Measurements from ENCODE around the gene KCNQ5.

The KCNQ5 gene

DNA sequence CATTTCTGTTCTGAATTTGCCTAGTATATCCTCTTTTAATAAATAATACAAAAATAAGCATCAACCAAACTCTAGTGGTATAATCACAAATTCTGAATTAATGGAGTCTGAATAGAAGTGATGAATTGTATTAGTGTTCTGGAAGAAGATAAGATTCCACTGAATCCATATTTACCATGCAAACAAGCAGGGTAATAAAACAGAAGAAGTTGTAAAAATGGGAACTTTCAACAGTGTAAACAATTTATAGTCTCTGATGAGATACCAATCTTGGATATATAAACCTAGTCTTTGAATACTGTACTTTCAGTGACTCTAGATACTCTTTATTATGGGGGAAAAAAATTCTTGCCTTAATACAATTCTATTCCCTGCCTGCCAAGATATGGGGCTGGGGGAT, 405.8 kb downstream of the KCNQ5 start:
- Histone ChIP-seq H3K9ac (ENCODE audit: low read length) (no peak overlapping the region), H3K79me2 (ENCODE audit: low read length) (no peaks in the 10 kb centered on the region), H3K4me1 (ENCODE audit: low read length) (no peaks in the 10 kb centered on the region), H3K36me3 (replicated peaks; ENCODE audit: low read depth, low read length) (no peaks in the 10 kb centered on the region), H3K4me3 (ENCODE audit: low read length) (no peak overlapping the region), H3K9me3 (ENCODE audit: insufficient read depth, low read length) (no peaks in the 10 kb centered on the region), H4K20me1 (ENCODE audit: insufficient read depth, low read length) (no peaks in the 10 kb centered on the region), H2AFZ (ENCODE audit: low read depth, low read length) (no peak overlapping the region), H3K27ac (ENCODE audit: low read length) (no peak overlapping the region), H3K4me2 (ENCODE audit: low read length) (no peak overlapping the region), H3K27me3 (ENCODE audit: low read depth, low read length) (no peaks in the 10 kb centered on the region)
- TF ChIP-seq EZH2phosphoT487 (IDR thresholded peaks at IDR 0.05; ENCODE audit: low read depth) (no peak), CTCF (IDR thresholded peaks at IDR 0.05; ENCODE audit: low read depth, low read length) (no peak)

GRCh38 chr6:73028124-73028766, 406.4 kb downstream of the KCNQ5 start:
- no peak for TF ChIP-seq CTCF (IDR thresholded peaks at IDR 0.05; ENCODE audit: low read depth, low read length)
- no peak for TF ChIP-seq EZH2phosphoT487 (IDR thresholded peaks at IDR 0.05; ENCODE audit: low read depth)

GRCh38 chr6:73028893-73029450, 407.1 kb downstream of the KCNQ5 start:
- H3K4me3 ChIP-seq (ENCODE audit: low read length), result no peak overlapping the region
- no peaks in the 10 kb centered on the region for H3K27me3 ChIP-seq (ENCODE audit: low read depth, low read length)
- H3K9ac ChIP-seq (ENCODE audit: low read length), result no peak overlapping the region
- H3K36me3 ChIP-seq (replicated peaks; ENCODE audit: low read depth, low read length), result no peaks in the 10 kb centered on the region
- TF ChIP-seq EZH2phosphoT487 (IDR thresholded peaks at IDR 0.05; ENCODE audit: low read depth), result no peak
- TF ChIP-seq CTCF (IDR thresholded peaks at IDR 0.05; ENCODE audit: low read depth, low read length), result no peak
- no peaks in the 10 kb centered on the region for H3K79me2 ChIP-seq (ENCODE audit: low read length)
- no peak overlapping the region for H3K27ac ChIP-seq (ENCODE audit: low read length)
- H3K4me1 ChIP-seq (ENCODE audit: low read length), result no peaks in the 10 kb centered on the region
- H3K4me2 ChIP-seq (ENCODE audit: low read length), result no peak overlapping the region
- no peak overlapping the region for H2AFZ ChIP-seq (ENCODE audit: low read depth, low read length)
- H3K9me3 ChIP-seq (ENCODE audit: insufficient read depth, low read length), result no peaks in the 10 kb centered on the region
- no peaks in the 10 kb centered on the region for H4K20me1 ChIP-seq (ENCODE audit: insufficient read depth, low read length)

More at GRCh38 chr6:73028124-73028766, 406.4 kb downstream of the KCNQ5 start:
- H2AFZ ChIP-seq (ENCODE audit: low read depth, low read length), result no peak overlapping the region
- no peaks in the 10 kb centered on the region for H3K36me3 ChIP-seq (replicated peaks; ENCODE audit: low read depth, low read length)
- no peaks in the 10 kb centered on the region for H3K27me3 ChIP-seq (ENCODE audit: low read depth, low read length)
- H3K27ac ChIP-seq (ENCODE audit: low read length), result no peak overlapping the region
- H3K4me3 ChIP-seq (ENCODE audit: low read length), result no peak overlapping the region
- no peaks in the 10 kb centered on the region for H4K20me1 ChIP-seq (ENCODE audit: insufficient read depth, low read length)
- no peaks in the 10 kb centered on the region for H3K4me1 ChIP-seq (ENCODE audit: low read length)
- H3K4me2 ChIP-seq (ENCODE audit: low read length), result no peak overlapping the region
- no peaks in the 10 kb centered on the region for H3K9me3 ChIP-seq (ENCODE audit: insufficient read depth, low read length)
- H3K79me2 ChIP-seq (ENCODE audit: low read length), result no peaks in the 10 kb centered on the region
- no peak overlapping the region for H3K9ac ChIP-seq (ENCODE audit: low read length)

DNA sequence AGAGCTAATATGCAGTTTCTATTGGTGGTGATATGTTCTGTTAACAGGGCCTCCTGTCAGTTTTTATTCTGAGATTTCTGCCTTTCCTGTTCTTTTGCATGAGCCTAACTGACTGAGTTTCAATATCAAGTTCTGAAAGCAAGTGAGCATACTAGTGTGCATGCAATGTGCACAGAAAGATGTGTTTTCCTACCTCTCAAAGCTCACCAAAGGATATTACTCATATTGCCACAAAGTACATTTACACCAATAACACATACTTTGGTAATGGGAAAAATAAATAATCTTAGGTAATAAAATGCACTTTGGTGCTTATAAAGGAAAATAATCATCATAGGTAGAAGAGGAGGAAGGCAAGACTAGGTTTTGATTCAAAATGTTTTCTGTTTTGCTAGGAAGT, 408.4 kb downstream of the KCNQ5 start:
- Histone ChIP-seq H3K27me3 (ENCODE audit: low read depth, low read length) (no peaks in the 10 kb centered on the region), H3K4me1 (ENCODE audit: low read length) (no peaks in the 10 kb centered on the region), H4K20me1 (ENCODE audit: insufficient read depth, low read length) (no peaks in the 10 kb centered on the region), H3K9ac (ENCODE audit: low read length) (no peak overlapping the region), H3K9me3 (ENCODE audit: insufficient read depth, low read length) (no peaks in the 10 kb centered on the region), H3K79me2 (ENCODE audit: low read length) (no peaks in the 10 kb centered on the region), H3K27ac (ENCODE audit: low read length) (no peak overlapping the region), H2AFZ (ENCODE audit: low read depth, low read length) (no peak overlapping the region), H3K36me3 (replicated peaks; ENCODE audit: low read depth, low read length) (no peaks in the 10 kb centered on the region), H3K4me3 (ENCODE audit: low read length) (no peak overlapping the region), H3K4me2 (ENCODE audit: low read length) (no peak overlapping the region)
- no peak for TF ChIP-seq CTCF (IDR thresholded peaks at IDR 0.05; ENCODE audit: low read depth, low read length)
- no peak for TF ChIP-seq EZH2phosphoT487 (IDR thresholded peaks at IDR 0.05; ENCODE audit: low read depth)
